NCI-H187 treated with DMSO at 0.1 percent for 48 hours (cell line): ENCODE measurements around the gene GPSM3.

Experiments
- DNase-seq: peaks from one replicate; lab custom pipeline; 2025; lab: John Stamatoyannopoulos, UW

The GPSM3 gene

GRCh38 chr6:32173051-32173727, 19.3 kb downstream of the GPSM3 start:
- no peak for DNase-seq

GRCh38 chr6:32171234-32171633, 21.2 kb downstream of the GPSM3 start:
- DNase-seq: no peak

- DNase-seq: no peak
Measured at GRCh38 chr6:32170294-32170693, 22.1 kb downstream of the GPSM3 start.

GRCh38 chr6:32168807-32169591, 23.4 kb downstream of the GPSM3 start:
- DNase-seq: no peak

- DNase-seq: no peak
Measured at GRCh38 chr6:32168350-32168749, 24.1 kb downstream of the GPSM3 start.

- no peak for DNase-seq
Measured at GRCh38 chr6:32167761-32168262, 24.6 kb downstream of the GPSM3 start.

GRCh38 chr6:32167154-32167760, 25.2 kb downstream of the GPSM3 start:
- no peak for DNase-seq

GRCh38 chr6:32166411-32167061, 25.9 kb downstream of the GPSM3 start:
- DNase-seq: no peak

- DNase-seq: no peak
Measured at GRCh38 chr6:32164295-32164694, 28.1 kb downstream of the GPSM3 start, which contains the start of gene EGFL8. Gene EGFL8 (plus strand): TSS chr6:32164595. CDS start chr6:32166166, 1,571 bp downstream.

- no peak for DNase-seq
Measured at GRCh38 chr6:32163559-32164258, 28.7 kb downstream of the GPSM3 start.

GRCh38 chr6:32158052-32158451, 34.4 kb downstream of the GPSM3 start:
- no peak for DNase-seq

- DNase-seq: no peak
Measured at GRCh38 chr6:32156891-32157290, 35.6 kb downstream of the GPSM3 start.

- DNase-seq: no peak
Measured at GRCh38 chr6:32154514-32155161, 37.8 kb downstream of the GPSM3 start.

GRCh38 chr6:32153564-32154513, 38.6 kb downstream of the GPSM3 start, which contains the start of gene PPT2:
Gene PPT2 (plus strand): TSS chr6:32154141. CDS start chr6:32154595, 454 bp downstream.
- no peak for DNase-seq

- no peak for DNase-seq
Measured at GRCh38 chr6:32152769-32153563, 39.5 kb downstream of the GPSM3 start.

GRCh38 chr6:32151863-32152768, 40.3 kb downstream of the GPSM3 start, which contains the start of gene PRRT1:
Gene PRRT1 (minus strand): TSS chr6:32151939. CDS start chr6:32151827, 112 bp downstream.
- no peak for DNase-seq

GRCh38 chr6:32151181-32151862, 41.1 kb downstream of the GPSM3 start:
- no peak for DNase-seq
